WTC11 (cell line): ENCODE measurements around the gene SLC34A1. TPM values are rescaled to one million over a fixed set of nuclear protein-coding genes. Genes with fewer than 3 reads are reported as not detected.

Source experiments
- ATAC-seq: fragments of 200-7000 bp; cut with Tn5 transposase; 2 replicates; pipeline ENCODE4 v1.10.0; 2021; ENCODE audit warnings: mild to moderate bottlenecking, moderate library complexity
- CTCF ChIA-PET: fragments of 300-600 bp; sonication (Branson Sonifier 250); formaldehyde crosslinking; loops from one replicate; lab custom pipeline; 2021; ENCODE audit warnings: antibody characterized with exemption; lab: Charles Lee
- POLR2A ChIA-PET: fragments of 350-600 bp; sonication (Branson Sonifier 250); formaldehyde crosslinking; loops from one replicate; lab custom pipeline; 2021; ENCODE audit warnings: antibody characterized with exemption; lab: Charles Lee
- DNase-seq: peaks from one replicate; pipeline ENCODE4 v3.0.0; 2021; ENCODE audit warnings: low spot score
- H3K27ac Mint-ChIP-seq: 2 replicates; pipeline ENCODE4 v1.8.0; 2021; ENCODE audit warnings: mixed read lengths
- H3K27me3 Mint-ChIP-seq: 2 replicates; pipeline ENCODE4 v1.8.0; 2021; ENCODE audit warnings: low read depth, mild to moderate bottlenecking, moderate library complexity, mixed read lengths
- H3K36me3 Mint-ChIP-seq: 2 replicates; pipeline ENCODE4 v1.8.0; 2021; ENCODE audit warnings: mixed read lengths
- H3K4me1 Mint-ChIP-seq: 2 replicates; pipeline ENCODE4 v1.8.0; 2022; ENCODE audit warnings: mixed read lengths
- H3K4me3 Mint-ChIP-seq: 2 replicates; pipeline ENCODE4 v1.8.0; 2021; ENCODE audit warnings: mild to moderate bottlenecking, moderate library complexity, mixed read lengths
- H3K9me3 Mint-ChIP-seq: 2 replicates; pipeline ENCODE4 v1.8.0; 2021; ENCODE audit warnings: mixed read lengths
- CREM ChIP-seq: sonication (generic); formaldehyde crosslinking; IDR thresholded peaks from 2 replicates; pipeline ENCODE4 v1.8.1; 2022; ENCODE audit warnings: mild to moderate bottlenecking, missing genetic modification reagents, moderate library complexity
- EMX1 ChIP-seq: fragments of 250-450 bp; sonication (Bioruptor Pico); IDR thresholded peaks from 2 replicates; pipeline ENCODE4 v1.8.0; 2021; ENCODE audit warnings: mild to moderate bottlenecking
- FOXP1 ChIP-seq: sonication (generic); formaldehyde crosslinking; IDR thresholded peaks from 2 replicates; pipeline ENCODE4 v1.8.0; 2022; ENCODE audit warnings: missing genetic modification reagents, mild to moderate bottlenecking, moderate library complexity, borderline replicate concordance
- GABPB1 ChIP-seq: sonication (generic); formaldehyde crosslinking; IDR thresholded peaks from 2 replicates; pipeline ENCODE4 v1.8.1; 2023; ENCODE audit warnings: mild to moderate bottlenecking, missing genetic modification reagents
- NFE2L1 ChIP-seq: sonication (generic); formaldehyde crosslinking; IDR thresholded peaks from 2 replicates; pipeline ENCODE4 v1.8.1; 2023; ENCODE audit warnings: missing genetic modification reagents
- NR1H2 ChIP-seq: sonication (generic); formaldehyde crosslinking; IDR thresholded peaks from 2 replicates; pipeline ENCODE4 v1.9.0; 2021; ENCODE audit warnings: mild to moderate bottlenecking, moderate library complexity, missing genetic modification reagents
- NR2C2 ChIP-seq: sonication (generic); formaldehyde crosslinking; IDR thresholded peaks from 2 replicates; pipeline ENCODE4 v1.8.0; 2022; ENCODE audit warnings: mild to moderate bottlenecking, missing genetic modification reagents
- SMAD3 ChIP-seq: sonication (generic); formaldehyde crosslinking; IDR thresholded peaks from 2 replicates; pipeline ENCODE4 v1.8.0; 2022; ENCODE audit warnings: missing genetic modification reagents, mild to moderate bottlenecking, borderline replicate concordance
- SMAD4 ChIP-seq: sonication (generic); formaldehyde crosslinking; IDR thresholded peaks from 2 replicates; pipeline ENCODE4 v1.8.0; 2022; ENCODE audit warnings: mild to moderate bottlenecking, missing genetic modification reagents
- SP1 ChIP-seq: sonication (generic); formaldehyde crosslinking; conservative IDR thresholded peaks from 2 replicates; pipeline ENCODE4 v1.8.1; 2022; ENCODE audit warnings: missing genetic modification reagents
- TEAD1 ChIP-seq: sonication (generic); formaldehyde crosslinking; IDR thresholded peaks from 2 replicates; pipeline ENCODE4 v1.8.0; 2022; ENCODE audit warnings: mild to moderate bottlenecking, missing genetic modification reagents
- ZNF396 ChIP-seq: fragments of 250-450 bp; sonication (Bioruptor Pico); IDR thresholded peaks from 2 replicates; pipeline ENCODE4 v1.8.0; 2021; ENCODE audit warnings: mild to moderate bottlenecking, moderate library complexity, borderline replicate concordance
- total RNA-seq: library from RNA; stranded (reverse); gene quantifications from 3 replicates; pipeline ENCODE4 v1.2.3, GENCODE V29; 2021
- TF ChIP-seq, protein P1 (sequence below): sonication (generic); formaldehyde crosslinking; IDR thresholded peaks from 2 replicates; pipeline ENCODE4 v1.8.1; 2023; ENCODE audit warnings: mild to moderate bottlenecking, missing genetic modification reagents, moderate library complexity
- TF ChIP-seq, protein P2 (sequence below): sonication (generic); formaldehyde crosslinking; IDR thresholded peaks from 2 replicates; pipeline ENCODE4 v1.8.1; 2022; ENCODE audit warnings: low read depth, missing genetic modification reagents, borderline replicate concordance
- TF ChIP-seq, protein P3 (sequence below): sonication (generic); formaldehyde crosslinking; IDR thresholded peaks from 2 replicates; pipeline ENCODE4 v1.8.0; 2022; ENCODE audit warnings: mild to moderate bottlenecking, missing genetic modification reagents
- TF ChIP-seq, protein P4 (sequence below): sonication (generic); formaldehyde crosslinking; IDR thresholded peaks from 2 replicates; pipeline ENCODE4 v1.8.1; 2022; ENCODE audit warnings: mild to moderate bottlenecking, missing genetic modification reagents, moderate library complexity, borderline replicate concordance
- TF ChIP-seq, protein P5 (sequence below): sonication (generic); formaldehyde crosslinking; conservative IDR thresholded peaks from 2 replicates; pipeline ENCODE4 v1.8.1; 2023; ENCODE audit warnings: mild to moderate bottlenecking, low read depth, missing genetic modification reagents, moderate library complexity
- TF ChIP-seq, protein P6 (sequence below): sonication (generic); formaldehyde crosslinking; IDR thresholded peaks from 2 replicates; pipeline ENCODE4 v1.8.1; 2023; ENCODE audit warnings: mild to moderate bottlenecking, moderate library complexity, missing genetic modification reagents
- TF ChIP-seq, protein P7 (sequence below): sonication (generic); formaldehyde crosslinking; IDR thresholded peaks from 2 replicates; pipeline ENCODE4 v1.8.0; 2023; ENCODE audit warnings: mild to moderate bottlenecking, missing genetic modification reagents
- TF ChIP-seq, protein P8 (sequence below): sonication (generic); formaldehyde crosslinking; IDR thresholded peaks from 2 replicates; pipeline ENCODE4 v1.8.0; 2023; ENCODE audit warnings: missing genetic modification reagents

Gene SLC34A1
- total RNA-seq, 1 experiment from 2014 or later, result not detected

DNA sequence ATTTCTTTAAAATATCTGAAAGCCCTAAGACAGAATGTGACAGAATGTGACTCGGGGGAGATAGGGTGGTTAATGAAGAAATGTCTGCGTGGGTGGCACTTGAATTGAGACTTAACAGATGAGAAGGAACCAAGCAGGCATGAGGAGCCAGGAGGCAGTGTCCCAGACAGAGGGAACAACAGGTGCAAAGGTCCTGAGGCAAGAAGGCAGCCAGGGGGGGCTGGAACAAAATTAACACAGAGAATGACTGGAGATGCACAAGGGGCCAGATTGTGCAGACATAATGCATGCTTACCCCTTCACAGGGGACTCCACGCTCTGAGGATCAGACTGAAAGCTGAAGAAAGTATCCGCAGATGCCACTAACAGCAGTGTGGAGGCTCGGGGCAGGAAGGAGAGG lies 34.5 kb upstream of the SLC34A1 start:
- H3K9me3 Mint-ChIP-seq, result peaks cover 2% of the 10 kb centered on the region; the same call in 1 of the 2 replicates
- TF ChIP-seq, protein P1, sequence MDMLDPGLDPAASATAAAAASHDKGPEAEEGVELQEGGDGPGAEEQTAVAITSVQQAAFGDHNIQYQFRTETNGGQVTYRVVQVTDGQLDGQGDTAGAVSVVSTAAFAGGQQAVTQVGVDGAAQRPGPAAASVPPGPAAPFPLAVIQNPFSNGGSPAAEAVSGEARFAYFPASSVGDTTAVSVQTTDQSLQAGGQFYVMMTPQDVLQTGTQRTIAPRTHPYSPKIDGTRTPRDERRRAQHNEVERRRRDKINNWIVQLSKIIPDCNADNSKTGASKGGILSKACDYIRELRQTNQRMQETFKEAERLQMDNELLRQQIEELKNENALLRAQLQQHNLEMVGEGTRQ, result no peak
- TF ChIP-seq FOXP1 (no peak), ZNF396 (CRISPR knock-in tag) (no peak), TEAD1 (CRISPR knock-in tag) (no peak), EMX1 (CRISPR knock-in tag) (no peak), CREM (CRISPR knock-in tag) (no peak), SMAD4 (CRISPR knock-in tag) (no peak), NR2C2 (CRISPR knock-in tag) (no peak), SMAD3 (CRISPR knock-in tag) (no peak), NR1H2 (CRISPR knock-in tag) (no peak), SP1 (CRISPR knock-in tag) (no peak), GABPB1 (CRISPR knock-in tag) (no peak), NFE2L1 (CRISPR knock-in tag) (no peak)
- TF ChIP-seq, protein P2, sequence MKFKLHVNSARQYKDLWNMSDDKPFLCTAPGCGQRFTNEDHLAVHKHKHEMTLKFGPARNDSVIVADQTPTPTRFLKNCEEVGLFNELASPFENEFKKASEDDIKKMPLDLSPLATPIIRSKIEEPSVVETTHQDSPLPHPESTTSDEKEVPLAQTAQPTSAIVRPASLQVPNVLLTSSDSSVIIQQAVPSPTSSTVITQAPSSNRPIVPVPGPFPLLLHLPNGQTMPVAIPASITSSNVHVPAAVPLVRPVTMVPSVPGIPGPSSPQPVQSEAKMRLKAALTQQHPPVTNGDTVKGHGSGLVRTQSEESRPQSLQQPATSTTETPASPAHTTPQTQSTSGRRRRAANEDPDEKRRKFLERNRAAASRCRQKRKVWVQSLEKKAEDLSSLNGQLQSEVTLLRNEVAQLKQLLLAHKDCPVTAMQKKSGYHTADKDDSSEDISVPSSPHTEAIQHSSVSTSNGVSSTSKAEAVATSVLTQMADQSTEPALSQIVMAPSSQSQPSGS (CRISPR knock-in tag), result no peak
- TF ChIP-seq, protein P3, sequence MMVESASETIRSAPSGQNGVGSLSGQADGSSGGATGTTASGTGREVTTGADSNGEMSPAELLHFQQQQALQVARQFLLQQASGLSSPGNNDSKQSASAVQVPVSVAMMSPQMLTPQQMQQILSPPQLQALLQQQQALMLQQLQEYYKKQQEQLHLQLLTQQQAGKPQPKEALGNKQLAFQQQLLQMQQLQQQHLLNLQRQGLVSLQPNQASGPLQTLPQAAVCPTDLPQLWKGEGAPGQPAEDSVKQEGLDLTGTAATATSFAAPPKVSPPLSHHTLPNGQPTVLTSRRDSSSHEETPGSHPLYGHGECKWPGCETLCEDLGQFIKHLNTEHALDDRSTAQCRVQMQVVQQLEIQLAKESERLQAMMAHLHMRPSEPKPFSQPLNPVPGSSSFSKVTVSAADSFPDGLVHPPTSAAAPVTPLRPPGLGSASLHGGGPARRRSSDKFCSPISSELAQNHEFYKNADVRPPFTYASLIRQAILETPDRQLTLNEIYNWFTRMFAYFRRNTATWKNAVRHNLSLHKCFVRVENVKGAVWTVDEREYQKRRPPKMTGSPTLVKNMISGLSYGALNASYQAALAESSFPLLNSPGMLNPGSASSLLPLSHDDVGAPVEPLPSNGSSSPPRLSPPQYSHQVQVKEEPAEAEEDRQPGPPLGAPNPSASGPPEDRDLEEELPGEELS (CRISPR knock-in tag), result no peak
- TF ChIP-seq, protein P4, sequence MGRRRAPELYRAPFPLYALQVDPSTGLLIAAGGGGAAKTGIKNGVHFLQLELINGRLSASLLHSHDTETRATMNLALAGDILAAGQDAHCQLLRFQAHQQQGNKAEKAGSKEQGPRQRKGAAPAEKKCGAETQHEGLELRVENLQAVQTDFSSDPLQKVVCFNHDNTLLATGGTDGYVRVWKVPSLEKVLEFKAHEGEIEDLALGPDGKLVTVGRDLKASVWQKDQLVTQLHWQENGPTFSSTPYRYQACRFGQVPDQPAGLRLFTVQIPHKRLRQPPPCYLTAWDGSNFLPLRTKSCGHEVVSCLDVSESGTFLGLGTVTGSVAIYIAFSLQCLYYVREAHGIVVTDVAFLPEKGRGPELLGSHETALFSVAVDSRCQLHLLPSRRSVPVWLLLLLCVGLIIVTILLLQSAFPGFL (CRISPR knock-in tag), result no peak
- TF ChIP-seq, protein P5, sequence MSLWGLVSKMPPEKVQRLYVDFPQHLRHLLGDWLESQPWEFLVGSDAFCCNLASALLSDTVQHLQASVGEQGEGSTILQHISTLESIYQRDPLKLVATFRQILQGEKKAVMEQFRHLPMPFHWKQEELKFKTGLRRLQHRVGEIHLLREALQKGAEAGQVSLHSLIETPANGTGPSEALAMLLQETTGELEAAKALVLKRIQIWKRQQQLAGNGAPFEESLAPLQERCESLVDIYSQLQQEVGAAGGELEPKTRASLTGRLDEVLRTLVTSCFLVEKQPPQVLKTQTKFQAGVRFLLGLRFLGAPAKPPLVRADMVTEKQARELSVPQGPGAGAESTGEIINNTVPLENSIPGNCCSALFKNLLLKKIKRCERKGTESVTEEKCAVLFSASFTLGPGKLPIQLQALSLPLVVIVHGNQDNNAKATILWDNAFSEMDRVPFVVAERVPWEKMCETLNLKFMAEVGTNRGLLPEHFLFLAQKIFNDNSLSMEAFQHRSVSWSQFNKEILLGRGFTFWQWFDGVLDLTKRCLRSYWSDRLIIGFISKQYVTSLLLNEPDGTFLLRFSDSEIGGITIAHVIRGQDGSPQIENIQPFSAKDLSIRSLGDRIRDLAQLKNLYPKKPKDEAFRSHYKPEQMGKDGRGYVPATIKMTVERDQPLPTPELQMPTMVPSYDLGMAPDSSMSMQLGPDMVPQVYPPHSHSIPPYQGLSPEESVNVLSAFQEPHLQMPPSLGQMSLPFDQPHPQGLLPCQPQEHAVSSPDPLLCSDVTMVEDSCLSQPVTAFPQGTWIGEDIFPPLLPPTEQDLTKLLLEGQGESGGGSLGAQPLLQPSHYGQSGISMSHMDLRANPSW (CRISPR knock-in tag), result no peak
- TF ChIP-seq, protein P6, sequence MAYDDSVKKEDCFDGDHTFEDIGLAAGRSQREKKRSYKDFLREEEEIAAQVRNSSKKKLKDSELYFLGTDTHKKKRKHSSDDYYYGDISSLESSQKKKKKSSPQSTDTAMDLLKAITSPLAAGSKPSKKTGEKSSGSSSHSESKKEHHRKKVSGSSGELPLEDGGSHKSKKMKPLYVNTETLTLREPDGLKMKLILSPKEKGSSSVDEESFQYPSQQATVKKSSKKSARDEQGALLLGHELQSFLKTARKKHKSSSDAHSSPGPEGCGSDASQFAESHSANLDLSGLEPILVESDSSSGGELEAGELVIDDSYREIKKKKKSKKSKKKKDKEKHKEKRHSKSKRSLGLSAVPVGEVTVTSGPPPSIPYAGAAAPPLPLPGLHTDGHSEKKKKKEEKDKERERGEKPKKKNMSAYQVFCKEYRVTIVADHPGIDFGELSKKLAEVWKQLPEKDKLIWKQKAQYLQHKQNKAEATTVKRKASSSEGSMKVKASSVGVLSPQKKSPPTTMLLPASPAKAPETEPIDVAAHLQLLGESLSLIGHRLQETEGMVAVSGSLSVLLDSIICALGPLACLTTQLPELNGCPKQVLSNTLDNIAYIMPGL (CRISPR knock-in tag), result no peak
- TF ChIP-seq, protein P7, sequence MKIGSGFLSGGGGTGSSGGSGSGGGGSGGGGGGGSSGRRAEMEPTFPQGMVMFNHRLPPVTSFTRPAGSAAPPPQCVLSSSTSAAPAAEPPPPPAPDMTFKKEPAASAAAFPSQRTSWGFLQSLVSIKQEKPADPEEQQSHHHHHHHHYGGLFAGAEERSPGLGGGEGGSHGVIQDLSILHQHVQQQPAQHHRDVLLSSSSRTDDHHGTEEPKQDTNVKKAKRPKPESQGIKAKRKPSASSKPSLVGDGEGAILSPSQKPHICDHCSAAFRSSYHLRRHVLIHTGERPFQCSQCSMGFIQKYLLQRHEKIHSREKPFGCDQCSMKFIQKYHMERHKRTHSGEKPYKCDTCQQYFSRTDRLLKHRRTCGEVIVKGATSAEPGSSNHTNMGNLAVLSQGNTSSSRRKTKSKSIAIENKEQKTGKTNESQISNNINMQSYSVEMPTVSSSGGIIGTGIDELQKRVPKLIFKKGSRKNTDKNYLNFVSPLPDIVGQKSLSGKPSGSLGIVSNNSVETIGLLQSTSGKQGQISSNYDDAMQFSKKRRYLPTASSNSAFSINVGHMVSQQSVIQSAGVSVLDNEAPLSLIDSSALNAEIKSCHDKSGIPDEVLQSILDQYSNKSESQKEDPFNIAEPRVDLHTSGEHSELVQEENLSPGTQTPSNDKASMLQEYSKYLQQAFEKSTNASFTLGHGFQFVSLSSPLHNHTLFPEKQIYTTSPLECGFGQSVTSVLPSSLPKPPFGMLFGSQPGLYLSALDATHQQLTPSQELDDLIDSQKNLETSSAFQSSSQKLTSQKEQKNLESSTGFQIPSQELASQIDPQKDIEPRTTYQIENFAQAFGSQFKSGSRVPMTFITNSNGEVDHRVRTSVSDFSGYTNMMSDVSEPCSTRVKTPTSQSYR, result no peak
- TF ChIP-seq, protein P8, sequence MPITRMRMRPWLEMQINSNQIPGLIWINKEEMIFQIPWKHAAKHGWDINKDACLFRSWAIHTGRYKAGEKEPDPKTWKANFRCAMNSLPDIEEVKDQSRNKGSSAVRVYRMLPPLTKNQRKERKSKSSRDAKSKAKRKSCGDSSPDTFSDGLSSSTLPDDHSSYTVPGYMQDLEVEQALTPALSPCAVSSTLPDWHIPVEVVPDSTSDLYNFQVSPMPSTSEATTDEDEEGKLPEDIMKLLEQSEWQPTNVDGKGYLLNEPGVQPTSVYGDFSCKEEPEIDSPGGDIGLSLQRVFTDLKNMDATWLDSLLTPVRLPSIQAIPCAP (CRISPR knock-in tag), result no peak
- TF ChIP-seq, all 79 proteins: peak for 0
- POLR2A ChIA-PET, result no interaction called here
- H3K4me3 Mint-ChIP-seq, result peak overlapping the region; percentile 98
- ATAC-seq (no peak), DNase-seq (no peak)
- peaks cover 18% of the 10 kb centered on the region for H3K36me3 Mint-ChIP-seq
- H3K27me3 Mint-ChIP-seq, result peaks cover 12% of the 10 kb centered on the region
- CTCF ChIA-PET, result interaction anchor here (1.7 to 4.7 kb wide), 2 partner anchors 11 to 40 kb away, joined by 4 to 25 read pairs; no protein-coding TSS in a partner anchor
- peak overlapping the region; percentile 11; the same call in 1 of the 2 replicates for H3K27ac Mint-ChIP-seq
- peaks cover 32% of the 10 kb centered on the region for H3K4me1 Mint-ChIP-seq
